Panc1 (cell line): ENCODE results near the gene SNPH.

Source experiments
- CTCF ChIP-seq: fragments of 450-650 bp; IDR thresholded peaks from 2 replicates; pipeline ENCODE4 v1.5.1; 2017; ENCODE audit warnings: mild to moderate bottlenecking
- POLR2AphosphoS5 ChIP-seq: IDR thresholded peaks from 2 replicates; pipeline ENCODE4 v1.6.1; 2012; ENCODE audit warnings: mild to moderate bottlenecking, low read depth, low read length, moderate library complexity
- REST ChIP-seq, 2 experiments: IDR thresholded peaks; 2 replicates each; pipeline ENCODE4 v1.6.1; 2011 to 2012; ENCODE audit warnings: low read depth in 2 of 2, control low read depth in 1 of 2, low read length in 1 of 2, mild to moderate bottlenecking in 1 of 2, moderate library complexity in 1 of 2; ENCODE audit not compliant: insufficient read depth in 1 of 2
- SIN3A ChIP-seq: IDR thresholded peaks from 2 replicates; pipeline ENCODE4 v1.6.1; 2012; ENCODE audit warnings: low read depth, mild to moderate bottlenecking, low read length, moderate library complexity, borderline replicate concordance; ENCODE audit not compliant: insufficient read depth
- TCF7L2 ChIP-seq: IDR thresholded peaks from 2 replicates; pipeline ENCODE4 v1.6.1; 2011; ENCODE audit warnings: mild to moderate bottlenecking, low read depth, low read length, inconsistent platforms

GRCh38 chr20:1265226-1265915, 723 bp upstream of the SNPH start:
- TF ChIP-seq CTCF: no peak
- TF ChIP-seq POLR2AphosphoS5: no peak
- TF ChIP-seq TCF7L2: no peak
- TF ChIP-seq SIN3A: no peak
- no peak for TF ChIP-seq REST (IDR thresholded peaks at IDR 0.05; ENCODE audit: insufficient read depth in 1 of 2, low read depth in 2 of 2, low read length in 1 of 2)
